Measurements from ENCODE around the gene CCNL2. TPM values are rescaled to one million over a fixed set of nuclear protein-coding genes. Genes with fewer than 3 reads are reported as not detected.

CCNL2 gene
- total and polyA plus RNA-seq, 8 donors: 33.4 to 739 (median 277) TPM

GRCh38 chr1:1399872-1400575 is 889 bp upstream of the CCNL2 start:
- peak overlapping the region; percentile 87 to 100 (median 99) for H3K4me3 ChIP-seq
- no peak for TF ChIP-seq CTCF (IDR thresholded peaks at IDR 0.05)
- TF ChIP-seq POLR2A (IDR thresholded peaks at IDR 0.05): no peak
- TF ChIP-seq EP300 (IDR thresholded peaks at IDR 0.05): no peak
- TF ChIP-seq POLR2AphosphoS5 (IDR thresholded peaks at IDR 0.05): peak in 2 of 3 donors; percentile 2 to 7
- WGBS, 5 donors: 3 to 7% (median 4%) methylated on average over 11 to 34 of the region's 34 CpGs
- H3K9me3 ChIP-seq: no peaks in the 10 kb centered on the region
- H3K27me3 ChIP-seq: no peaks in the 10 kb centered on the region
- peaks cover 26 to 84% (median 64%) of the 10 kb centered on the region in 4 donors for H3K4me1 ChIP-seq
- H3K27ac ChIP-seq: peak overlapping the region; percentile 84 to 94 (median 90)
- peaks cover 62 to 77% (median 75%) of the 10 kb centered on the region in 4 donors for H3K36me3 ChIP-seq
- intact Hi-C loops (cut with DNase I; ENCODE audit: low total_unique reads): no loop called here
- no peak for DNase-seq

GRCh38 chr1:1398677-1399186 is 403 bp downstream of the CCNL2 start:
- DNase-seq: no peak
- 0 to 1% (median 0%) methylated on average over 5 to 54 of the region's 54 CpGs for WGBS, 5 donors
- TF ChIP-seq POLR2AphosphoS5 (IDR thresholded peaks at IDR 0.05) (no peak), EP300 (IDR thresholded peaks at IDR 0.05) (no peak), CTCF (IDR thresholded peaks at IDR 0.05) (no peak), POLR2A (IDR thresholded peaks at IDR 0.05) (no peak)
- no peaks in the 10 kb centered on the region for H3K27me3 ChIP-seq
- H3K4me3 ChIP-seq: peak overlapping the region; percentile 87 to 100 (median 99)
- intact Hi-C loops (cut with DNase I; ENCODE audit: low total_unique reads): no loop called here
- H3K4me1 ChIP-seq: peaks cover 26 to 75% (median 58%) of the 10 kb centered on the region in 4 donors
- H3K9me3 ChIP-seq: no peaks in the 10 kb centered on the region
- H3K27ac ChIP-seq: peak overlapping the region; percentile 81 to 94 (median 90)
- H3K36me3 ChIP-seq: peaks cover 63 to 77% (median 75%) of the 10 kb centered on the region in 4 donors

- Histone ChIP-seq H3K4me1 (peaks cover 26 to 67% (median 59%) of the 10 kb centered on the region in 4 donors), H3K4me3 (peak overlapping the region; percentile 87 to 100 (median 99)), H3K27me3 (no peaks in the 10 kb centered on the region), H3K36me3 (peaks cover 64 to 77% (median 75%) of the 10 kb centered on the region in 4 donors), H3K27ac (peak overlapping the region in 4 of 5 donors; percentile 84 to 94 (median 90)), H3K9me3 (no peaks in the 10 kb centered on the region)
- TF ChIP-seq CTCF (IDR thresholded peaks at IDR 0.05) (no peak), EP300 (IDR thresholded peaks at IDR 0.05) (no peak)
- intact Hi-C loops (cut with DNase I; ENCODE audit: low total_unique reads): no loop called here
- peak in 1 of 2 donors; percentile 41 for DNase-seq
- WGBS, 5 donors: 38 to 60% (median 46%) methylated on average over 17 to 19 of the region's 19 CpGs
Measured at GRCh38 chr1:1397839-1398523, 1.2 kb downstream of the CCNL2 start.

GRCh38 chr1:1395166-1395565 is 4.0 kb downstream of the CCNL2 start:
- no peaks in the 10 kb centered on the region for H3K27me3 ChIP-seq
- no peak overlapping the region for H3K27ac ChIP-seq
- intact Hi-C loops (cut with DNase I; ENCODE audit: low total_unique reads): no loop called here
- TF ChIP-seq POLR2A (IDR thresholded peaks at IDR 0.05) (no peak), EP300 (IDR thresholded peaks at IDR 0.05) (no peak), CTCF (IDR thresholded peaks at IDR 0.05) (no peak), POLR2AphosphoS5 (IDR thresholded peaks at IDR 0.05) (no peak)
- 82 to 92% (median 90%) methylated on average over 11 of the region's 11 CpGs for WGBS, 5 donors
- peaks cover 17 to 46% (median 33%) of the 10 kb centered on the region in 4 donors for H3K4me1 ChIP-seq
- no peak overlapping the region for H3K4me3 ChIP-seq
- H3K9me3 ChIP-seq: no peaks in the 10 kb centered on the region
- peaks cover 68 to 81% (median 78%) of the 10 kb centered on the region in 4 donors for H3K36me3 ChIP-seq
- no peak for DNase-seq
